H1 (cell line): ENCODE results near the gene NKD2. TPM values are rescaled to one million over a fixed set of nuclear protein-coding genes. Genes with fewer than 3 reads are reported as not detected.
A peak's percentile ranks its signal among the peaks of the same experiment; 100 is the strongest.

ENCODE experiments used
- CTCF ChIA-PET: fragments of 300-600 bp; sonication (Branson Sonifier 250); formaldehyde crosslinking; loops from one replicate; lab custom pipeline; 2021; ENCODE audit not compliant: partially characterized antibody; lab: Charles Lee
- POLR2A ChIA-PET: fragments of 300-600 bp; sonication (Branson Sonifier 250); formaldehyde crosslinking; loops from one replicate; lab custom pipeline; 2021; ENCODE audit warnings: inconsistent platforms; ENCODE audit not compliant: partially characterized antibody; lab: Charles Lee
- DNase-seq, 2 experiments: peaks; one replicate each; pipeline versions ENCODE4 v3.0.0 to v3.0.0-alpha.2; 2010 to 2022; ENCODE audit warnings: low spot score in 2 of 2, low read depth in 1 of 2, mixed read lengths in 1 of 2
- FAIRE-seq: peaks from 2 replicates; lab custom pipeline; 2011; peaks lifted over from hg19 to GRCh38; lab: Jason Lieb, UNC
- H2AFZ ChIP-seq: 2 replicates; pipeline ENCODE4 v1.8.1; 2012; ENCODE audit warnings: low read length, inconsistent platforms
- H2AK5ac ChIP-seq: 2 replicates; pipeline ENCODE4 v1.6.1; 2013; ENCODE audit warnings: low read depth, low read length
- H2BK120ac ChIP-seq: replicated peaks from 2 replicates; pipeline ENCODE3; 2013; ENCODE audit warnings: low read depth, low read length, inconsistent platforms
- H2BK12ac ChIP-seq: 2 replicates; pipeline ENCODE4 v1.6.1; 2013; ENCODE audit warnings: low read depth, low read length
- H2BK15ac ChIP-seq: 2 replicates; pipeline ENCODE4 v1.6.1; 2013; ENCODE audit warnings: low read length
- H2BK20ac ChIP-seq: 2 replicates; pipeline ENCODE4 v1.6.1; 2013; ENCODE audit warnings: low read length
- H2BK5ac ChIP-seq: 2 replicates; pipeline ENCODE4 v1.6.1; 2013; ENCODE audit warnings: low read depth, low read length
- H3K14ac ChIP-seq: 2 replicates; pipeline ENCODE4 v1.6.1; 2013; ENCODE audit warnings: inconsistent platforms; ENCODE audit not compliant: insufficient read length
- H3K18ac ChIP-seq: 2 replicates; pipeline ENCODE4 v1.6.1; 2013; ENCODE audit warnings: low read length; ENCODE audit errors: extremely low read depth
- H3K23ac ChIP-seq: 2 replicates; pipeline ENCODE4 v1.6.1; 2013; ENCODE audit warnings: inconsistent platforms; ENCODE audit not compliant: insufficient read length
- H3K23me2 ChIP-seq: 2 replicates; pipeline ENCODE4 v1.6.1; 2013; ENCODE audit warnings: low read depth, low read length
- H3K27ac ChIP-seq: 2 replicates; pipeline ENCODE4 v1.6.1; 2011; ENCODE audit warnings: low read depth, low read length, inconsistent platforms
- H3K27me3 ChIP-seq, 4 experiments: replicated peaks in 1 of 4; 1 replicate in 1 of 4; 2 replicates in 3 of 4; pipeline versions ENCODE4 v1.6.1 to v1.8.1; 2011 to 2013; ENCODE audit warnings: low read length in 3 of 4, mild to moderate bottlenecking in 3 of 4, inconsistent platforms in 2 of 4, mixed read lengths in 2 of 4, moderate library complexity in 1 of 4; ENCODE audit not compliant: control insufficient read depth in 3 of 4, insufficient read depth in 3 of 4; ENCODE audit errors: extremely low read depth in 1 of 4
- H3K36me3 ChIP-seq, 4 experiments: 2 replicates each; pipeline versions ENCODE4 v1.6.1 to v1.8.1; 2011 to 2013; ENCODE audit warnings: mild to moderate bottlenecking in 4 of 4, low read length in 3 of 4, moderate library complexity in 2 of 4, control low read depth in 1 of 4, inconsistent platforms in 1 of 4; ENCODE audit not compliant: insufficient read depth in 4 of 4, control insufficient read depth in 2 of 4
- H3K4ac ChIP-seq: replicated peaks from 2 replicates; pipeline ENCODE3; 2013; ENCODE audit warnings: low read length, low read depth, mixed read lengths, inconsistent platforms; ENCODE audit not compliant: insufficient read length
- H3K4me1 ChIP-seq, 4 experiments: replicated peaks in 1 of 4; 1 replicate in 1 of 4; 2 replicates in 3 of 4; pipeline versions ENCODE4 v1.6.1 to v1.8.1; 2011 to 2013; ENCODE audit warnings: low read length in 3 of 4, inconsistent platforms in 2 of 4, mixed read lengths in 1 of 4; ENCODE audit not compliant: insufficient read depth in 4 of 4, control insufficient read depth in 3 of 4
- H3K4me2 ChIP-seq, 2 experiments: 2 replicates each; pipeline versions ENCODE4 v1.6.1 to v1.8.1; 2011 to 2013; ENCODE audit warnings: low read depth in 2 of 2, low read length in 2 of 2, control low read depth in 1 of 2, inconsistent platforms in 1 of 2, mild to moderate bottlenecking in 1 of 2; ENCODE audit not compliant: insufficient read depth in 1 of 2
- H3K4me3 ChIP-seq, 4 experiments: fragments of 200-600, 300-600 bp in 1 of 4; sonication (generic), shearing (Covaris generic), sonication (Bioruptor Twin) in 1 of 4; 2 replicates each; pipeline versions ENCODE4 v1.5.1 to v1.8.1; 2011 to 2016; ENCODE audit warnings: low read length in 4 of 4, low read depth in 3 of 4, control low read depth in 2 of 4, inconsistent platforms in 2 of 4, mild to moderate bottlenecking in 2 of 4, mixed read lengths in 1 of 4, moderate library complexity in 1 of 4; ENCODE audit not compliant: insufficient read depth in 2 of 4; ENCODE audit errors: extremely low read depth in 1 of 4
- H3K56ac ChIP-seq: replicated peaks from 2 replicates; pipeline ENCODE3; 2013; ENCODE audit warnings: low read depth, mild to moderate bottlenecking, mixed read lengths, low read length, inconsistent platforms; ENCODE audit not compliant: insufficient read length
- H3K79me1 ChIP-seq: 2 replicates; pipeline ENCODE4 v1.6.1; 2013; ENCODE audit warnings: low read depth, low read length, control low read depth
- H3K79me2 ChIP-seq, 2 experiments: 2 replicates each; pipeline versions ENCODE4 v1.6.1 to v1.8.1; 2012 to 2013; ENCODE audit warnings: low read length in 2 of 2, mild to moderate bottlenecking in 2 of 2, inconsistent platforms in 1 of 2; ENCODE audit not compliant: insufficient read depth in 2 of 2, control insufficient read depth in 1 of 2
- H3K9ac ChIP-seq, 4 experiments: replicated peaks in 1 of 4; 1 replicate in 1 of 4; 2 replicates in 3 of 4; pipeline versions ENCODE4 v1.6.1 to v1.8.1; 2011 to 2013; ENCODE audit warnings: low read depth in 3 of 4, low read length in 3 of 4, control low read depth in 2 of 4, mild to moderate bottlenecking in 2 of 4, moderate library complexity in 2 of 4, inconsistent platforms in 1 of 4; ENCODE audit errors: extremely low read depth in 1 of 4
- H3K9me3 ChIP-seq, 2 experiments: 2 replicates each; pipeline versions ENCODE4 v1.6.1 to v1.8.1; 2012 to 2013; ENCODE audit warnings: mild to moderate bottlenecking in 2 of 2, moderate library complexity in 2 of 2, control low read depth in 1 of 2, inconsistent platforms in 1 of 2, low read depth in 1 of 2, low read length in 1 of 2, mixed read lengths in 1 of 2; ENCODE audit not compliant: insufficient read depth in 2 of 2
- H4K20me1 ChIP-seq, 2 experiments: replicated peaks in 1 of 2; 2 replicates each; pipeline versions ENCODE3 to v1.8.1; 2011 to 2013; ENCODE audit warnings: inconsistent platforms in 2 of 2, low read length in 2 of 2, mild to moderate bottlenecking in 1 of 2; ENCODE audit not compliant: insufficient read depth in 2 of 2, control insufficient read depth in 1 of 2
- H4K5ac ChIP-seq: 2 replicates; pipeline ENCODE4 v1.6.1; 2013; ENCODE audit warnings: low read length, low read depth, mixed read lengths, inconsistent platforms; ENCODE audit not compliant: insufficient read length
- H4K8ac ChIP-seq: 2 replicates; pipeline ENCODE4 v1.8.0; 2013; ENCODE audit warnings: mild to moderate bottlenecking, moderate library complexity, low read length, inconsistent platforms; ENCODE audit not compliant: insufficient read depth; ENCODE audit errors: extremely low read depth
- H4K91ac ChIP-seq: replicated peaks from 2 replicates; pipeline ENCODE3; 2013; ENCODE audit warnings: low read length, mixed read lengths, inconsistent platforms; ENCODE audit not compliant: insufficient read length
- BRCA1 ChIP-seq: IDR thresholded peaks from 2 replicates; pipeline ENCODE4 v1.6.1; 2012; ENCODE audit warnings: low read depth, low read length, improper control_type of control experiment
- POLR2A ChIP-seq, 2 experiments: IDR thresholded peaks; 1 replicate in 1 of 2; 2 replicates in 1 of 2; pipeline ENCODE4 v1.6.1; 2011; ENCODE audit warnings: low read depth in 2 of 2, low read length in 2 of 2, mild to moderate bottlenecking in 2 of 2; ENCODE audit errors: control extremely low read depth in 1 of 2
- WGBS, 2 experiments: shearing (Covaris generic) in 1 of 2; methylation state at CpG; one replicate each; pipeline versions ENCODE4 v1.1.6 to v1.1.7; 2013 to 2015; ENCODE audit warnings: low lambda C conversion rate in 2 of 2, mixed read lengths in 2 of 2, inconsistent platforms in 1 of 2, low coverage in 1 of 2, missing lambda C conversion rate in 1 of 2; ENCODE audit not compliant: insufficient replicate concordance in 2 of 2, insufficient coverage in 1 of 2, insufficient read length in 1 of 2; ENCODE audit errors: extremely low coverage in 1 of 2, missing lambda C conversion rate in 1 of 2; 5-methylcytosine and 5-hydroxymethylcytosine counted together
- polyA plus RNA-seq, 7 experiments: library from polyadenylated mRNA; depleted of rRNA in 3 of 7; stranded (reverse) in 5 of 7; unstranded in 2 of 7; fragments of >200 nt in 5 of 7; fragments of 200-250 nt in 2 of 7; gene quantifications; 1 replicate in 5 of 7; 2 replicates in 1 of 7; 4 replicates in 1 of 7; pipeline versions ENCODE4 v1.2.1 to v1.2.3, GENCODE V29; 2011 to 2013; ENCODE audit warnings: missing spikeins in 2 of 7, mixed read lengths in 2 of 7
- total RNA-seq: library from RNA; stranded (reverse); fragmentation: NEBNext Ultra II Directional; extraction: Animal tissue kit (Norgen Biotek cat#: 25700); gene quantifications from 2 replicates; pipeline ENCODE4 v1.2.1, GENCODE V29; 2021

NKD2 gene
- total and polyA plus RNA-seq, 2 of the 8 experiments (the other 6 are each of a cell fraction or from before 2014, with no cell fraction given), result 5.5 to 7.9 TPM

- Histone ChIP-seq H2BK120ac (no peak overlapping the region), H3K18ac (no peak overlapping the region), H2AFZ (no peak overlapping the region), H4K20me1 (peaks cover 3 to 10% of the 10 kb centered on the region in 2 experiments), H3K23ac (peak overlapping the region; percentile 21), H3K14ac (no peak overlapping the region), H4K8ac (no peak overlapping the region; the same call in 1 of the 2 replicates), H3K79me1 (peaks cover 7% of the 10 kb centered on the region), H2BK12ac (no peak overlapping the region), H3K56ac (no peak overlapping the region), H2BK20ac (no peak overlapping the region), H2AK5ac (no peak overlapping the region), H3K9me3 (no peaks in the 10 kb centered on the region), H3K4ac (no peak overlapping the region), H3K27ac (no peak overlapping the region), H3K23me2 (no peaks in the 10 kb centered on the region), H4K91ac (no peak overlapping the region), H4K5ac (no peak overlapping the region), H2BK15ac (no peak overlapping the region), H3K4me2 (no peak overlapping the region), H3K27me3 (no peaks in the 10 kb centered on the region), H3K4me1 (no peaks in the 10 kb centered on the region; a peak in 3 of 7 replicates), H3K79me2 (peaks cover 0 to 6% of the 10 kb centered on the region in 2 experiments; a peak in 1 of 4 replicates), H3K4me3 (no peak overlapping the region), H2BK5ac (no peak overlapping the region), H3K9ac (no peak overlapping the region), H3K36me3 (peaks cover 0 to 17% (median 9%) of the 10 kb centered on the region in 4 experiments; a peak in 4 of 8 replicates)
- FAIRE-seq, result no peak
- WGBS, 2 experiments, result 91% methylated on average over 33 of the region's 34 CpGs; no CpG with 5 or more reads in 1 of the 2 experiments
- DNase-seq, result no peak
- POLR2A ChIA-PET, result interaction anchor here (0.9 to 1.6 kb wide), 2 partner anchors 10 to 15 kb away, joined by 3 to 4 read pairs; no protein-coding TSS in a partner anchor
- CTCF ChIA-PET, result interaction anchor here (0.8 to 1.9 kb wide), 5 partner anchors 48 to 105 kb away, joined by 3 to 5 read pairs (median 3); no protein-coding TSS in a partner anchor
- TF ChIP-seq POLR2A (IDR thresholded peaks at IDR 0.05; ENCODE audit: control extremely low read depth in 1 of 2, low read depth in 2 of 2, low read length in 2 of 2) (no peak), BRCA1 (no peak)
These were observed 59.7 kb downstream of the NKD2 start for GRCh38 chr5:1068204-1068894.
